HG03280 (cell line): ENCODE results near the gene SNAI1.
"Not testable (repeated sequence)": the region's sequence is repeated elsewhere in the genome, so short reads cannot be mapped to it uniquely, and the experiment has no call there.

Source experiments
- ATAC-seq: cut with Tn5 transposase; IDR thresholded peaks from one replicate; pipeline ENCODE4 v1.9.1; 2021; ENCODE audit warnings: mild to moderate bottlenecking, moderate library complexity; ENCODE audit not compliant: unreplicated experiment

SNAI1 gene

GRCh38 chr20:49982346-49983122 is at the start of gene SNAI1:
SNAI1 (plus strand) TSS chr20:49982980; CDS start chr20:49983060, 80 bp downstream.
- peak; percentile 82 for ATAC-seq

DNA sequence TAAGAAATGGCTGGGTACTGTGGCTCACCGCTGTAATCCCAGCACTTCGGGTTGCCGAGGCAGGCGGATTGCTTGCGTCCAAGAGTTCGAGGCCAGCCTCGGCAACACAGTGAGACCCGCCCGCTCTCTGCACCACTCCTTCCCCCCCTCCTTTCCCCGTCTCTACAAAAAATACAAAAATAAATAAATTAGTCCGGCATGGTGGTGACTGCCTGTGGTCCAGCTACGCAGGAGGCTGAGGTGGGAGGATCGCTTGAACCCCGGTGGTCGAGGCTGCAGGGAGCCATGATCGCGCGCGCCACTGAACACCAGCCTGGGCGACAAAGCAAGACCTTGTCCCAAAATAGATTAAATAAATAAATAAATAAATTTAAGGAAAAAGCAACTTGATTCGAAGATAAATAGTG is 47.0 kb upstream of the SNAI1 start:
- ATAC-seq = peak; percentile 15

- peak; percentile 83 for ATAC-seq
These were observed 46.4 kb upstream of the SNAI1 start, which contains the start of gene RNF114 for GRCh38 chr20:49936153-49937026. RNF114 (plus strand) TSS chr20:49936397; CDS start chr20:49936413, 16 bp downstream.

GRCh38 chr20:49937027-49937929 is 45.5 kb upstream of the SNAI1 start:
- peak; percentile 7 for ATAC-seq

DNA sequence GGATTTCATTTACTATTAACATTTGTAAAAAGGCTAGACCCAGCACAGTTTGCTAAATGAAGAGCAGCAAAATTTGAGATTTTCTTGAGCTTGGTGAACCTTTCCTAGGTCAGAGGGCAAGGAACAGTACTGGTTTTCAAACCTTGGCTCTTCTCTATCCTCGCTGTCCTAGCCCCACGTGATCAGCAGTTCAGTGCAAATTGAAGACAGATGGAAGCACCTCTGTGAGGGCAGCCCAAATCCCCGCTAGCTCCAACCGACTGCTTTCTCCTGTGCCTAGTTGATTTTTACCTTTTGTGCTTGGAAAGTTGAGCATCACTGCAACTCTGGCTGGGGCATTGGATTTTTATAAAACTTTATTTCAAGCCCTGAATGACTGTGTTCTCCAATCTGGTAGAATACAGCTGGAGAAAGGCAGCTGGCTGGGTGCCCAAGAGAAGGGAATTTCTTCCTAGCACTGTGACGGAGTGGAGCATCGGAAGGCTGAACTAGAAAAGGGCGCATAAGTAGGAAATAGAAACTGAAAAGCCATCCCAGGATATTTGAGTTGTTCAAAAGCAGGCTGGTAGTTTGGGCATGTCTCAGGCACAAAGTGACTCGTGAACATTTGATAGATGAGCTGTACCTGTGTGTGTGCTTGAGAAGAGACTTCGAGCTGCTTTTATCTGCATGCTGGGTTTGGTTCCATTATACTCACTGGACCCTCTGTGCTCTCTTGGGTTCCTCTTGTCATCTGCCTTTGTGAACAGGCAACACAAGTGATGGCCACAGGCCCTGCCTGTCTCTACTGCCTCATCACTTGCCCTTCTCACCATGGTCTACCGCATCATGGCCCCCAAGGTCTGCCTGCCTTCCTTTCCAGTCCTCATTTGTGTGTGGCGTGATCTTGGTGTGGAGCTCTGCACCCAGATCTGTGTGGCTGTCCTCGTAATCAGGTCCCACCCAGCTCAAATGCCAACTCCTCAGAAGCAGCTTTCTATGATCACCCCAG is 44.3 kb upstream of the SNAI1 start:
- no peak for ATAC-seq

DNA sequence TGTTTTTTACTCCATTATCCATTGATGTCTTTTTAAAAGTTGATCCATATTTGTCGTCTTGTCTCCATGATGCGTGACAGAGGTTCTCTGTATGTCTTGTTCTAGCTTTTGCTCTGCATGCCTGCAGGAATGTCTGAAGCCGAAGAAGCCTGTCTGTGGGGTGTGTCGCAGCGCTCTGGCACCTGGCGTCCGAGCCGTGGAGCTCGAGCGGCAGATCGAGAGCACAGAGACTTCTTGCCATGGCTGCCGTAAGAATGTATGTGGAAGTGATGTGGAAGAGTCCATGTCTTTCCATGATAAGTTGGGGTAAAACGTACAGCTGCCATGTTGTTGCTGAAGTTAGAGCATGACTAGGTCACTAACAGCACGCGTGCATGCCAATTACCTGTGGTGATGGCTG is 41.3 kb upstream of the SNAI1 start:
- no peak for ATAC-seq

DNA sequence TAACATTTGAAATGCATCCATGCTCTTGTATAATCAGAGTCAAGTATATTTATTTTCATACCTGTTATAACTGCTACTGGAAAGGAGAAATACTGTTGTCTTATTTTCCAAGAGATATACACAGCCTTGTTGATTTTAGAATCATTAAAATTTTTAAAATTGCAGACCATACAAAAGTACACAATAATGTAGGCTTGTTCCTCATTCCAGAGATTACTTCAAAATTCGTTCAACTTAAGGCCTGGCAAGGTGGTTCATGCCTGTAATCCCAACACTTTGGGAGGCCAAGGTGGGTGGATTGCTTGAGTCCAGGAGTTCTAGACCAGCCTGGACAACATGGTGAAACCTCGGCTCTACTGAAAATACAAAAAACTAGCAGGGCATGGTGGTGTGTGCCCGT is 40.5 kb upstream of the SNAI1 start:
- ATAC-seq = no peak

DNA sequence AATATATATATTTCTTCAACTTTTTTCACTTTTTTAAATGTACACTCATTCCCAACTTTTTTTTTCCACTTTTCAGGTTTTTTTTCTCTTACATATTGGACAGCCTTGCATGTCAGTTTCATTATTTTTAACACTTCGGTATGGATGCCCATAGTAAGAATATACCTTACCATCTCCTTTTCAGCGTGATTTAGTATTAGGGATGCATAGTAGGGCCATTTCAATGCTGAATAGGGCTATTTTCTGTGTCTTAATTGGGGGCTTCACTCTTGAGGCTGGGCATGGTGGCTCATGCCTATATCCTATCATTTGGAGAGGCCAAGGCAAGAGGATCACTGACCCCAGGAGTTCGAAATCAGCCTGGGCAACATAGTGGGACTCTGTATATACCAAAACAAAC is 39.8 kb upstream of the SNAI1 start:
- ATAC-seq = no peak

DNA sequence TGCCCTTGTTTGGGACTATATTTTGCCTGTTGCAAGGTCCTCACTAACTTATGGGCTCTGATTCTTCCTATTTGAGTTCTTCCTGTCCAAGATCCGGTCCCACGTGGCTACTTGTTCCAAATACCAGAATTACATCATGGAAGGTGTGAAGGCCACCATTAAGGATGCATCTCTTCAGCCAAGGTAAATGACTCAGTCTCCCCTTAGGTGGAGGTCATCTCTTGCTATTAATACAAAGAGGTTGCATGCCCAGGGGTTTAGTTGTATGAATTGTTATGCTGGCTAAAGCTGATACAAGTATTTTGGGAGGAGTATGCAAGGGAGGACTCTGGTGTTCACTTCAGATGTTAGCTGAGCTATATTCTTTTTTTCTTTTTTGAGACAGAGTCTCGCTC is 37.5 kb upstream of the SNAI1 start:
- ATAC-seq = no peak

GRCh38 chr20:49945701-49946477 is 36.9 kb upstream of the SNAI1 start:
- no peak for ATAC-seq

GRCh38 chr20:49948178-49948577 is 34.6 kb upstream of the SNAI1 start:
- ATAC-seq = no peak

DNA sequence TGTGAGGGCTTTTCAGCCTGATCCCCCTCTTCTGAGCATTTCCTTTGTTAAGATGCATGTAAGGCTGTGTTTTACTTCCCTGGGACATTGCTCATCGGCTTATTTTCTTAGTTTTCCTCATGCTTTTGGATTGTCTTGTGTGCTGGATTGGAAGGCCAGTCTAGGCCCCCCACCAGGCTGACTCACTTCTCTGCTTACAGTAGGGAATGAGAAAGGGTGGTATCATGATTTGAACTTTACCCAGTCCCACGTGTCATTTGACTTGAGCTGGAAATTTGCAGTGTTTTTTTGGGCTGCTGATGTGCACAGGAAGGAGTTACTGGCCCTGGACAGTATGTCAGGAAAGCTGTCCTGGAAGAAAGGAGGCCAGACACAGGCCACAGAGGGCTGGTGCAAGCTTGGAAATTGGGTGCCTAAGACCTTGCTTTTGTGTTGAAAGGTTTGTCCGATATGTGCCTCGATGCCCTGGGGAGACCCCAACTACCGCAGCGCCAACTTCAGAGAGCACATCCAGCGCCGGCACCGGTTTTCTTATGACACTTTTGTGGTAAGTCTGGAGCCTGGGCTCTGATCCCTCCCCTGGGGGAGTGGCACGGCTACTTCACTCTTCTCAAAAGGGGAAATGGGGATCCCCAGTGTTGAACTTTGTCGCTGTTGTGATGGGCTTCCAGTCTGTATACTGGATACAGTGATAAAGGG is 33.8 kb upstream of the SNAI1 start:
- no peak for ATAC-seq

DNA sequence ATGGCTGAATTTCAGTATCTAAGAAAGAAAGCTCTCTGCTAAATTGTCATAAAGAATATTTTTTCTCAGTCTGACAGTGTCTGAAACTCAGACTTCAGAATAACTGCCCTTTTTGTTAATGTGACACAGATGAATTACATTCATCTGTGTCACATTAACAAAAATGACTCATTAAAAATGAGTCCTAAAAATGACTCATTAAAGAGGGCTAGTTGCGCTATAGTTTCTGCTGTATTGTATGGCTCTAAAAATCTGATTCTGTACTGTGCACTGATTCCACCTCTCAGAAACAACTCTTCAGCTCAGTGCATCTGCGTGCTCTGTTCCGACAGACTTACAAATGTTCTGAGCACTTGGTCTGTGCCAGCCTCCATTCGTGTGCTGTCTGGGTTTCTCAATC is 31.6 kb upstream of the SNAI1 start:
- no peak for ATAC-seq

DNA sequence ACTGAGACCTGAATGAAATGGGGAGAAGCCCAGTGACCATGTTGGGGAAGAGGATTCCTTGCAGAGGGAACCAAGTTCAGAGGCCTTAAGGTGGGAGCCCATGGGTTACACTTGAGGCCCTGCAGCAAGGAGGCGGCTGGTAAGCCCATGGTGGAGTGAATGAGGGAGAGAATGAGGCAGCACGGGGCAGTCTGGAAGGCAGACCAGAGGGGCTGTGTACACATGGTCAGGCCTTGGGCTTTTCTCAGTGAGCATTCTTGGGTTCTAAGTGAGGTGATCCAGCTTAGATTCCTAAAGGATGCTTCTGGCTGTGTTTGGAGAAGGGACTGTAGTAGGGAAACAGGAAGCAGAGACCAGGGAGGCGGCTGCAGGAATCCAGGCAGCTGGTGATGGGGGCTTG is 27.6 kb upstream of the SNAI1 start:
- no peak for ATAC-seq

GRCh38 chr20:49955830-49956396 is 26.9 kb upstream of the SNAI1 start:
- not testable (repeated sequence) for ATAC-seq

DNA sequence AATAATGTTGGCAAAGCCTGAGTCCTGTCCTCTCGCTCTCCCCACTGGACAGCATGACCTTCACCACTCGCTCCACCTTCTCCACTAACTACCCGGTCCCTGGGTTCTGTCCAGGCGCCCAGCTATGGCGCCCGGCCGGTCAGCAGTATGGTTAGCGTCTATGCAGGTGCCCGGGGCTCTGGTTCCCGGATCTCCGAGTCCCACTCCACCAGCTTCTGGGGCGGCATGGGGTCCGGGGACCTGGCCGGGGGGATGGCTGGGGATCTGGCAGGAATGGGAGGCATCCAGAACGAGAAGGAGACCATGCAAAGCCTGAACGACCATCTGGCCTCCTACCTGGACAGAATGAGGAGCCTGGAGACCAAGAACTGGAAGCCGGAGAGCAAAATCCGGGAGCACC is 26.1 kb upstream of the SNAI1 start:
- no peak for ATAC-seq

DNA sequence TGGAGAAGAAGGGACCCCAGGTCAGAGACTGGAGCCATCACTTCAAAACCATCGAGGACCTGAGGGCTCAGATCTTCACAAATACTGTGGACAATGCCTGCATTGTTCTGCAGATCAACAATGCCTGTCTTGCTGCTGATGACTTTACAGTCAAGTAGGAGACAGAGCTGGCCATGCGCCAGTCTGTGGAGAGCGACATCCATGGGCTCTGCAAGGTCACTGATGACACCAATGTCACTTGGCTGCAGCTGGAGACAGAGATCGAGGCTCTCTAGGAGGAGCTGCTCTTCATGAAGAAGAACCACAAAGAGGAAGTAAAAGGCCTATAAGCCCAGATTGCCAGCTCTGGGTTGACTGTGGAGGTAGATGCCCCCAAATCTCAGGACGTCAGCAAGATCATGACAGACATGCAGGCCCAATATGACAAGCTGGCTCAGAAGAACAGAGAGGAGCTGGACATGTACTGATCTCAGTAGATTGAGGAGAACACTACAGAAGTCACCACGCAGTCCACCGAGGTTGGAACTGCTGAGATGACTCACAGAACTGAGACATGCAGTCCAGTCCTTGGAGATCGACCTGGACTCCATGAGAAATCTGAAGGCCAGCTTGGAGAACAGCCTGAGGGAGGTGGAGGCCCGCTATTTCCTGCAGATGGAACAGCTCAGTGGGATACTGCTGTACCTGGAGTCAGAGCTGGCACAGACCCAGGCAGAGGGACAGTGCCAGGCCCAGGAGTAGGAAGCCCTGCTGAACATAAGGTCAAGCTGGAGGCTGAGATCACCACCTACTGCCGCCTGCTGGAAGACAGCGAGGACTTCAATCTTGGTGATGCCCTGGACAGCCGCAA is 25.5 kb upstream of the SNAI1 start:
- ATAC-seq = not testable (repeated sequence)
